HS-5 (cell line): ENCODE data around the gene ITGA2.

Experiments used
- DNase-seq: peaks from one replicate; pipeline ENCODE4 v3.0.0-alpha.2; 2012; ENCODE audit warnings: low read depth

The ITGA2 gene

DNA sequence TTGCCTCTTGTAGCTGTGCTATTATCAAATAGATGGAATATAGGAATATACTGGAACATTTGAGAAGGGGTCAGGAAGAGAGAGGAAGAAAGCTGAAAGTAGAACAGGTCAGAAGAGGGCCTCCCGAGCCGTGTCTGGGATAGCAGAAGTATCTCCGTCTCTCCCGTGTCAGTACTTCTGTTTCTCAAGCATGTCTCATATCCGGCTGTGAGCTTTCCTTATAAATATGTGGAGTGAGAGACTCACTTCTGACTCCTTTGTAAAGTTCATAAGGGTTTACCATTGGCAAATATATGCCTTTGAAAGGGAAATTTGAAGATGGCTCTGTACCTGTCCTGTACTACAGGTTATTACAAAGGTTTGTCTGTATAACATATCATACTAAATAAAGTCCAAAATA, 70.1 kb downstream of the ITGA2 start:
- DNase-seq: no peak

DNA sequence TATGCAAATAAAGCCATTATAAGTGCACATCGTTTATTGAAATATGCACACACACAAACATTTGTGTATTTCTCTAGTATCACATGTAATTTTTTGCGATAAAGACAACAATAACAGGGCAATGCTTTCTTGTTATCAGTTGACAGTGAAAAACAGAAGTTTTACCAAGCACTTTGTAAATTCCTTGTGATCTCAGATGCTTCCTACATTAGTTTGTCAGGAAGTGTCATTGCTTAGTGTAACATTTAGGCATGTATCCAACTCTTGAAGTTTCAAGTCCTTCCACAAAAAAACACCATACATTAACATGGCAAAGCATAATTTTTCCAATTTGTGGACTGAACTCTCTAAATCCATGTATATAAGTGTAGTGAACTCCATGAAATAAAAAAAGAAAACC, 74.0 kb downstream of the ITGA2 start:
- no peak for DNase-seq

DNA sequence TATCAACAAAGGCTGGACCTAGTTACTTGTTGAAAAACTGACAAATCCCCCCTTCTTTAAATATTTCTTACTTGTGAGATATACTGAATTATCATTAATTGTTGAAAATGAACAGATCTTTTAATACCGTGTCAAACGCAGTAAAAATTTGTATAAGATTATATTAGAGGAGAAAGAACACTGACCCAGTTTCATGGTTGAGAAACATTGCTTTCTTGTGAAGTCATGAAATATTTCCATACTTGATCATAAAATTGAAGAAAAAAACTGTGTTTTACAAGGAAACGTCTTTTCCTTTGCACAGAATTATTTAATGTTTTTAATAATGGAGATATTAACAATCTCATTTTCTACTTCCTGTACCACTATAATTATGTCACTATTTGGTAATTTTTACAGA, 74.6 kb downstream of the ITGA2 start:
- DNase-seq: no peak

DNA sequence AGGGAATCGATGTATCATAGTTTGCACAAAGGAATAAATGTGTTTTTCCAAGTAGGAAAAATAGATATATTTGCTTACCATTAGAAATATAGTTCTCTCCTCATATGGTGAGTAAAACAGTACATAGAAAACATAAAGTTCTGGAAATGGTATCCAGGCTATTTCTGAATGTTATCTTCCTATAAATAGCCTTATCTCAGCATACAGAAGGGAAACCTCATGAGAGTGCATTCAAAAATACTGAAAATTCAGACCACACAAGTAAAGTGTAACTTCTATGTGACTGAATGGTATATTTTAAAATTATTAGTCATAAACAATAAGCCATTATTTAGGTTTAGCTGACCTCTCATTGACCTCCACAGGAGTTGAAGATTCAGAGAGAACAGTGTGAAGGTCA, 76.9 kb downstream of the ITGA2 start:
- DNase-seq: no peak

DNA sequence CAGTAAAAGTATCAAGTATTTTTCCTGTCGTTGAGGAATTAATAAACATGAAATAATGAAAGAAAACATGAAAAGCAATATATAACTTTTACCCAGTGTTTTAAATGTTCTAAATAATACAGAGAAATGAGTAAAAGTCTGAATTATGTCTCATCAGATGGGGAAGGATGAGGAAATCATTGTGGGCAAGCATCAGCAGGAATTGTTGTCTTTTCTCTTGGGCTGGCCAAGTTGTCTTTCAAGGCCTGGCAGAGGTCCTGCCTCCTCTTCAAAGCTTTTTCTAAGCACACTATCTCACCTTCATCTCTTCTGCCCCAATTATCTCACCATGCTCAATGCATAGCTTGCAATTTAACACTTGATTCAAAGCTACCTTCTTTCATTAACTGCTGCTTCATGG, 78.5 kb downstream of the ITGA2 start:
- no peak for DNase-seq

DNA sequence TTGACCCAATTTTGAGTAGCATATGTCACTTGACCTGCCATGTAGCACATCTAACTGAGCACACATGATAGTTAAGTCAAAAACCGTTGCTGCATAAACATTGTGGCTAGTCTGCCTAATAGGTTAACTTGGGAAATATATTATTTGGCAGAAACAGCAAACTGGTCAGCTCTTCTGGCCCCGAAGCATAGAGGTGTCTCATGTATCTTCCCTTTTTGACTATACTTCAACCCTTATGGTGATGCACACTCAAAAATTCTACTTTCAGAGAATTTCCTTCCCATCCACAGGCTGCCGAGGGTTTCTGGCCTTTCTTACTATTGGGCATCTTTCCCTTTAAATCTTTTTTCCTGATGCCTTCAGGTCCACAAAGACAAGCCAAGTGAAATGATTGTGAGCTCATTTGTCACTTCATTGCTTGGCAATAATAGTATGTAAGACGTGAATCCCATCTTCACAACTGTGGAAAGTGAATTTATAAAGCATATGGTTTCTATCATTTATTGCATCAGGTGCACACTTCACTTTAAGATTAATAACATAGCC, 79.2 kb downstream of the ITGA2 start:
- DNase-seq: no peak

DNA sequence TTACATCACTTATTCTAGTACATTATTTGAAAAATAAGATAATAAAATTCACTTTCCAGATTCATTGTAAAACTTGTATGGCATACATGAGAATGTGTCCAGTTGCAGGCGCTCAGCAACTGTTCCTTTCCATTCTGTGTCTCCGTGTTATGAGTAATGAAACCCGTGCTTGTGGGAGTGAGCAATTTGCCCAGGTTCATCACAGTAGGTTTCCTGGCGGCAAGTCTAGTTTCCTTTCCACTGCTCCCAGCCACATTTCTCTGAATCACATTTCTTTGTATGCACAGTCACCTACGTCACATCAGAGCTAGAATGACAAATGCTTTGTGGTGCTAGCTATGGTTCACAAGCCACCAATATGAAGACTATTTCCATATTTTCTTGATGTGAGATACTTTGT, 80.5 kb downstream of the ITGA2 start:
- peak; percentile 85 for DNase-seq

DNA sequence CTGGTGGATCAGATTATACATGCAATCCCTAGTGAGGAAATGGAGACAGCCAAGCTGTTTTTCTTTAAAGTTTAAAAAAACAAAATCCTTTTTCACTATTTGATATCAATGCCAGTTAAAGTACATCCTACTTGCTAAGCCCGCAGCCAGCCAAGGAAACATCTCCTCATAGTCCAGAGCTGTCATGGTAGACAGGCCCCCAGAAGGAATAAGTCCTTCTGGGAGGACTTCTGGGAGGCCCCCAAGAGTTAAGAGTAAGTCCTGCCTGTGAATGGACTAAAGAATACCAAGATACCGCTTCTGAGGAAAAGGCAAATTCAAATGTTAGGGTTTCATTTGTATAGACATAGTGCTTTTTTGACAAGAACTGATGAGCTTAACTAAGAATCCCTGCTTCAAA, 82.1 kb downstream of the ITGA2 start:
- DNase-seq: no peak

DNA sequence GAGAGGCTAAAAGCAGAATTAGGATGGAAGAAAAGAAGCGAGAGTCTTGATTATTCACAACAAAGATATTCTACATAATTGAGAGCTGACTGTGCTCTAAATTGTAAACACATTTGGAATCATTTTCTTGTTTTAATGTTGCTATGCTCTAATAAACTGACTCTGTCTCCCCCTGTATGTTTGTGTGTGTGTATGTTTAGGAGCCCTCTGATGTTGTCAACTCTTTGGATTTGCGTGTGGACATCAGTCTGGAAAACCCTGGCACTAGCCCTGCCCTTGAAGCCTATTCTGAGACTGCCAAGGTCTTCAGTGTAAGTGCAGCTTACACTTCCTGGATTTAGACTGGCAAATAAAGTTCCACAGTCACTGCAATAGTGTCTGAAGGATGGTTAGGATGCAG, 82.6 kb downstream of the ITGA2 start:
- DNase-seq: no peak

DNA sequence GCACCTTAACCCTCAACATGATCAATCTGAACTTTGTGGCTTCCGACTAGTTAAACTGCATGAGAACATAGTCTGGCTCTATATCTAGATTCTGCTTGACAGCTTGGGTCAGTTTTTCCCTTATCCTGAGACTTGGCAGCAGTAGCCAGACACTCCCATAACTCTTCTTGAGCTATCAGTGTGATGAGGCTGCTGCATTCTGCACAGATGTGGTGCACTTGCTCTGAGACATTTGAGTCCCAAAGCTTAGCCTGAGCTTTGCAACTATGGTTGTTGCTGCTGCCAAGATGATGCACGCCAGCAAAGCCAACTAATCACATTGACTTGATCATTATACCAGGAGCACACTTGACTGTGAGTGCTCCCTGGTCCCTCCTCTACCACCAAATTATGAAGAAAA, 84.2 kb downstream of the ITGA2 start:
- no peak for DNase-seq

DNA sequence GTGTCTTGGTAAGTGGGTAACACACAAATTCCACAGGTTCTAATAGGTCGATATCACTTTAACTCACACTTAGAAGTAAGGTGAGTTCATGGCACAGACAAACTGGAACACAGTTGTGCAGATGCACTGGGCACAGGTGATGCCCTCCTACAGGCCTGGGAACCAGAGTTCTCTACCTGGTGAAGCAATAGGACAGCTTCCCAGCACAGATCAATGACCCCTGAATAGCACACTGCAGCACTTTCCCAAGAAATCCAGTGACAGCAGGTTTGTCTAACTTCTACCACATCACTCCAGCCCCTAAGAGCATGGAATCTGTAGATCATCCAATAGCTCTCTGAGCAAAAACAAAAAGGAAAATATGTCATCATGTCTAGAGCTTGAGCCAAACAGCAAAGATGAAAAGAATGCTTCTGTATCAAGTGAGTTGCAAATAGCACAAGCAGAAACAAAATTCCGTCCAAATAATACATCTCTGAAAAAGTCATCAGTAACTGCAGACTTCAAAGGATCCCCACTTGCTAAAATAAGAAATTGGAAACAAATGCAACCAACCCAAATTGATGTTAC, 86.9 kb downstream of the ITGA2 start:
- DNase-seq: no peak

DNA sequence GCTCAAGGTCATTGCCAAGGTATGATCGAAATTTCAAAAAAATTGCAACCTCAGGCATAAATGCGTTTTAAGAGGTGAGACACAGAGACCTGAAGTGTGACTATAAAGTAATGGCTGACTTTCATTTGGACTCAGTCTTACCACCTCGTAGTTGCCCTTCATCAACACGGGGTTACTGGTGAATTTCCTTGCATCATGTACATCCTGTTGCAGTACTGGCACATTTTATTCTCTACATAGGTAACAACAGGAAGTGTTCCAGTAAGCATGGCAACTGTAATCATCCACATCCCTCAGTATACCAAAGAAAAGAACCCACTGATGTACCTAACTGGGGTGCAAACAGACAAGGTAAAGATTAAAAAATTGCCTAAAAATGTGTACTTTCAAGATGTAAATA, 91.1 kb downstream of the ITGA2 start:
- no peak for DNase-seq

DNA sequence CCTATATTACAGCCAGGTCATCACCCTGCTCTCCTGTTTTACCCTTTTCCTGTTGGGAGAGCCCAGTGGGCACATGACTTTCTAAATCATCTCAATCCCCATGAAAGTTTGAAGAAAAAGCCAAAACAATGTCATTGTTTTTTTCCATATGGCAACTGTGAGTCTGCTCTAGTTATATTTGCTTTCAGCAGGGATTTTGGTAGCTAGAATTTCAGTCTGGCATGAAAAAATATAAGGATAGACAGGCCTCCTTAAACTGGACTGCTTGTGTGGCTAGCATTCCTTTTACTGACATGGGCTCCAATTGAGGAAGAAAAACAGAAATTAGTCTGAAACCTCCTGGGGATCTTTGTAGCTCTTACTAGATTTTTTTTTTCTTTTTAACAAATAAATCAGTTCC, 94.8 kb downstream of the ITGA2 start:
- no peak for DNase-seq

DNA sequence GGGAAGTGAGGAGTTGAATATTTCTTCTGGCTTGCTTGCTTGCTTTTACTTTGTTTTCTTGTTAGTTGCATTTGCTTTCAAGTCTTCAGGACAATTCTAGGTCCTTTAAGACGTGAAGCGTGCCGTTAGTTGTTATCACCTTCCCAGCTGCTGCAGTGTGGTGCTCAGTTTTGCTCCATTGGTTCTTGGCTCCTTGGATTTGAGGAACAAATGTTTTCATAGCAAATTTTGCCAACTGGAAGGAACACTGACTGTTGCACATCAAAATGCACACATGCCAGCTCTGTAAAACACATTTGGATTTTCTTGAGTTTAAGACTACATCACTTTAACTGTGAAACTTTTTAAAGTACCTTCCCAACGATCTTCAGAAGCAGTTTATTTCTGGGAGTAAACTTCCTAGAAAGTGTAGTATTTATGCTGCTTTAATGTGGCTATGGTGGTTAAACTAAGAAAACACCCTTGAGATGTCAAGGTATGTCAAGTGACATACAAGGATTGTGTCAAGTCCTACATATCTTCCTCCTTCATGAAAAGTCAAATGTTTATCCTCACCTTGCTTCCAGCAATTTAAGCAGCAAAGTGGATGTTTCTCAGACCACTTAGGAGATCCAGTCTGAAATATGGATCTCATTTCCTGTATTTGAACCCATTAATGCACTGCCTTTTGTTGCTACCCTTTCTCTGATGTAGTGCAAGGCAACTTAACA, 95.5 kb downstream of the ITGA2 start:
- no peak for DNase-seq

DNA sequence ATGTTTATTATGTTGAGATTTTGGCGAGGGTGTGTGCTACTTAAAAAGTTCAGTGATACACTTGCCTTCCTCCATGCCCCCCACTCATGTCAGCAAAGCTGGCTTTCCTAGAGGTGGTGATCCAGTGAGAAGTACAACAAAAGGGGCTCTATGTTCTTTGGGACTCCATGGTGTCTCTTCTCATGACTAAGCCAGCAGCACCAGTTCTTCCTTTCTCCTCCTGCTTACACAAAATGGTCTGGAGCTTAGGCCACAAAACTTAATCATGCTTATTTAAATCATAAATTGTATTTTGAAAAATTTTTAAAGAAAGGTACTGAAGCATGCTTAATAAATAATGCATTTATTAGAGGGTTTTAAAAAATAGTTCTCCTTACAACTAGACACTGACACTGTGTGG, 98.0 kb downstream of the ITGA2 start:
- DNase-seq: no peak

DNA sequence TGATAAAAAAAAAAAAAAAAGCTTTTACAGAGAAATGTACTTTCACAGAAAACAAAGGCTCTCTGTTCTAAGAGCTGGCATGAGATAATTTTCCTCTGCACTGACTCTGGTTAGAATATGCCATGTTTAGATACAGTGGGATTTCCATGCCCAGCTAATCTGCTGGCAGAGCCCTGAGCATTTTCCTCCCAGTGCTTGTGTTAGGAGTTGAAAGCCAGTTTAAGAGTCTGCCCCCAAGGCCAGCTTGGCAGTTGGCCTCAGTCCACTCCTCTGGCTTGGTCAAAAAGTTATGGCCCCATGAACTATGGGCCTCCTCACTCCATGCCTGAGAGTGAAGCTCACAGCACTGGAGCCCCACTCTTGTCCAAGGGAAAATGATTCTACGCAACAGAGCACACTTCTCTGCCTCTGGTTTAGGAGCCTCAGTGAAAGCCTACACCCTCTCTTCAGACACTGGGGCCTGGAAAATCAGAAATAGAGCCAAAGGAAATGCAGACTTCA, 98.5 kb downstream of the ITGA2 start:
- DNase-seq: no peak

DNA sequence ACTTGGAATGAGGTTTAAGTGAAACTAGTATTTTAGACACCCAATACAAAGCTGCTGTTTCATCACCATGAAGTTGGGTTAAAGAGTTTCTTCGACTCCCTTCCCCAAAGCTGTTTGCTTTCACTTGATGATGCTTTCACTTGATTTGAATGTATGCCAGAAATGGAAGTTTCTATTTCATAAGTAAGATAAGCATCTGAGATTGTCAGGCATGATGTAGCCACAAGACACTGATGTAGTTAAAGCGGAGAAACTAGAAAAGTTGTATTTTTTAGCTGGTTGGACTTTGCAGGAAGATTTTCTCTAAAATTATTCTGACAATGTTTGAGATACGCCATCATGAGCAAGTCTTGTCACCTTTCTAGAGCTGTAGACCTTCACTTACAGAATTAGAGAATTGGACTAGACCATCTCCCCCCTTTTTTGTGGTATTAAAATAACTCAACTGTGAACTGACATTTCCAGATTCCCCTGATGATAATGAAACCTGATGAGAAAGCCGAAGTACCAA, 100.4 kb downstream of the ITGA2 start:
- DNase-seq: no peak

DNA sequence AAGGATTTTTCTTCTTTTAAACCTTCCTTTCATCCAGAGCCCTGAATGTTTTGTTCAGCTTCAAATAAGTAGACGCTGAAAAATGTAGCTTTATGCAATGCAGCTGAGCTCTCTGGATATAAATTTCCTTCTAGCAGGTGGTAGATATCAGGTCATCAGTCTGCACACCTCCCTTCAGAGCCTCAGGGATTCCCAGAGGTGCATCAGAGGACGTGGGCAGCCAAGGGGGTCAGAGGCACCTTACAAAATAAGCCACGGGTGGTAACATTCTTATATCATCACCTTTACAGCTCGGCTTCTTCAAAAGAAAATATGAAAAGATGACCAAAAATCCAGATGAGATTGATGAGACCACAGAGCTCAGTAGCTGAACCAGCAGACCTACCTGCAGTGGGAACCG, 101.1 kb downstream of the ITGA2 start:
- no peak for DNase-seq

DNA sequence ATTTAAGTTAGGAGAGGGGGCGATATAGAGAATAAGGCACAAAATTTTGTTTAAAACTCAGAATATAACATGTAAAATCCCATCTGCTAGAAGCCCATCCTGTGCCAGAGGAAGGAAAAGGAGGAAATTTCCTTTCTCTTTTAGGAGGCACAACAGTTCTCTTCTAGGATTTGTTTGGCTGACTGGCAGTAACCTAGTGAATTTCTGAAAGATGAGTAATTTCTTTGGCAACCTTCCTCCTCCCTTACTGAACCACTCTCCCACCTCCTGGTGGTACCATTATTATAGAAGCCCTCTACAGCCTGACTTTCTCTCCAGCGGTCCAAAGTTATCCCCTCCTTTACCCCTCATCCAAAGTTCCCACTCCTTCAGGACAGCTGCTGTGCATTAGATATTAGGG, 102.1 kb downstream of the ITGA2 start:
- peak; percentile 68 for DNase-seq

DNA sequence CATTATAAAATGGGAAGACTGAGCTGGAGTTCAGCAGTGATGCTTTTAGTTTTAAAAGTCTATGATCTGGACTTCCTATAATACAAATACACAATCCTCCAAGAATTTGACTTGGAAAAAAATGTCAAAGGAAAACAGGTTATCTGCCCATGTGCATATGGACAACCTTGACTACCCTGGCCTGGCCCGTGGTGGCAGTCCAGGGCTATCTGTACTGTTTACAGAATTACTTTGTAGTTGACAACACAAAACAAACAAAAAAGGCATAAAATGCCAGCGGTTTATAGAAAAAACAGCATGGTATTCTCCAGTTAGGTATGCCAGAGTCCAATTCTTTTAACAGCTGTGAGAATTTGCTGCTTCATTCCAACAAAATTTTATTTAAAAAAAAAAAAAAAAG, 103.1 kb downstream of the ITGA2 start:
- DNase-seq: no peak

DNA sequence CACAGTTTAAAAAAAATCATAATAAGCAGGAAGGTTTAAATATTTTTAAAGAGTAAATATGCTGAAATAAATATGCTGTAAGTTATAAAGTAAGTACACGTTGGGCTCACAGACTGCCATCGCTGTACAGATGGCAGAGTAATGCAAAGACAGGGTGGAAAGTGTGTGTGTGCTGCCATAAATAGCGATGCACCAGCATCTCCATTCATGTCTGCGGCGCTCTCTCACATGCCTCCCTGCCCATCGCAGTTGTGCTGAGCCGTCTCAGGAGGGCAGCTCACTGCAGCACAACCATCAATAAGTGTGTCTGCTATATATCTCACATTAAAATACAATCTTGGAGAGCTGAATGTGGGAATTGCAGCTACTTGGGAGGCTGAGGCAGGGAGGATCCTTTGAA, 106.1 kb downstream of the ITGA2 start:
- no peak for DNase-seq

DNA sequence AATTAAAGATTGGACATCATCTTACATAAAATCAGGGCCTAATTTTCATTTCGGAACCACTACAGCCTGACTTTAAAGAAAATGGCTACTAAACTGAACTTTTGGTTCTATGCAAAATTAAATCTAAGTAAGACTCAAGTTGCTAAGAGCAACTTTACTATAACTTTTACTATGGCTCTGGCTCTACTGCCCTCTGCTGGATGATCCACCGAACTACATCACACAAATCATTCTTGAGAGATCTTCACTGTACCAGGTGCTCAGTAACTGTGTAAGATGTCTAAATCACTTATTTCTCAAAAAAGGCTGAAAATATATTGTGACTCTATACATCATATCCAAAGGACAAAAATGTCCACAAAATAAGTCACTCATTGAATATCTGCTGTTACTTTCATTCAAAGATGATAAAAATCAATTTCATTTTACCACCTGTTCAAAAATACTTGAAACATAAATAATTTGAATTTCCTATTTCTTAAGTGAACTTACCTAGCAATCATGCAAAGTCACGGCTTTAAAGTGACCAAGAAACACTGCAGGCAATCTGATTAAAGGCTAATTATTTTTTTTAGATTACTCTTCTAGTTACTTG, 106.9 kb downstream of the ITGA2 start:
- DNase-seq: peak; percentile 28

DNA sequence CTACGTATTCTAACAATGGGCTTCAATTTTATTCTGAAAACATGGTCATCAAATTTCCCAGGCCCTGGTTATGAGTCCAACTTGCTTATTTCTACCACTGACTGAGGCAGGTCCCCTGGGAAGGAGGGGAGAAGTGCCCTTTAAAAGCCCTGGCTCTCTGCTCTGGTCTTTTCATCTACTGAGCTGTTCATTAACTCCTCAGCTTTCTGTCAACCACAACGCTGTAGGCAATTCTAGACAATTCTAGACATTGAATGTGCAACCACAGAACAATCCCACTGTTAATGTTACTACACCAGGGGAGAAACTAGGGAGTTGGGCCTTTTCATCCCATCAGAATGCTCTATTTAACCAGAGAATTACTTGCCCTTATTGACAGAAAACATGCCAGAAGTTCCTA, 110.4 kb downstream of the ITGA2 start:
- no peak for DNase-seq
